Calu3 (cell line): ENCODE results near the gene TNIK. TPM values are rescaled to one million over a fixed set of nuclear protein-coding genes. Genes with fewer than 3 reads are reported as not detected.

Experiments
- BruUV-seq: library from RNA; stranded (reverse); fragments of 400-500 nt; replicated peaks from 2 replicates; lab custom pipeline; 2021; lab: Mats Ljungman, UMichigan
- CTCF ChIA-PET: fragments of 300-600 bp; sonication (Branson Sonifier 250); formaldehyde crosslinking; loops from one replicate; lab custom pipeline; 2022; ENCODE audit warnings: antibody characterized with exemption; lab: Charles Lee
- DNase-seq: peaks from one replicate; pipeline ENCODE4 v3.0.0; 2022
- H3K27ac Mint-ChIP-seq: one replicate; pipeline ENCODE4 v1.8.0; 2022; ENCODE audit warnings: mixed read lengths; ENCODE audit not compliant: unreplicated experiment
- H3K27me3 Mint-ChIP-seq: one replicate; pipeline ENCODE4 v1.8.0; 2022; ENCODE audit warnings: mixed read lengths; ENCODE audit not compliant: unreplicated experiment
- H3K36me3 Mint-ChIP-seq: one replicate; pipeline ENCODE4 v1.8.0; 2022; ENCODE audit warnings: mild to moderate bottlenecking, moderate library complexity, mixed read lengths; ENCODE audit not compliant: insufficient read depth, unreplicated experiment
- H3K4me1 Mint-ChIP-seq: one replicate; pipeline ENCODE4 v1.8.0; 2022; ENCODE audit warnings: mild to moderate bottlenecking, low read depth, mixed read lengths; ENCODE audit not compliant: unreplicated experiment
- H3K4me3 Mint-ChIP-seq: one replicate; pipeline ENCODE4 v1.8.0; 2022; ENCODE audit warnings: mild to moderate bottlenecking, low read depth, moderate library complexity, mixed read lengths; ENCODE audit not compliant: unreplicated experiment
- H3K9me3 Mint-ChIP-seq: one replicate; pipeline ENCODE4 v1.8.0; 2022; ENCODE audit warnings: low read depth, mixed read lengths; ENCODE audit not compliant: unreplicated experiment
- CTCF ChIP-seq: fragments of 200-600 bp; IDR thresholded peaks from one replicate; pipeline ENCODE4 v1.8.0; 2022; ENCODE audit warnings: antibody characterized with exemption; ENCODE audit not compliant: unreplicated experiment
- intact Hi-C: fragments of 100-400 bp; cut with micrococcal nuclease; formaldehyde crosslinking; loops from one replicate; pipeline ENCODE4 v1.10.0; 2022; ENCODE audit not compliant: unreplicated experiment
- total RNA-seq: library from RNA; stranded (reverse); gene quantifications from 2 replicates; pipeline ENCODE4 v1.2.3, GENCODE V29; 2022

Gene TNIK
- total RNA-seq, 1 experiment from 2014 or later = 19.7 TPM

- Mint-ChIP-seq H3K4me1 (peaks cover 20% of the 10 kb centered on the region), H3K9me3 (no peaks in the 10 kb centered on the region), H3K4me3 (no peak overlapping the region), H3K27ac (no peak overlapping the region), H3K36me3 (no peaks in the 10 kb centered on the region), H3K27me3 (no peaks in the 10 kb centered on the region)
- no peak for DNase-seq
- BruUV-seq = no TSS peak
- no peak for TF ChIP-seq CTCF
- intact Hi-C loops = no loop called here
- CTCF ChIA-PET = interaction anchor here (0.6 to 1.3 kb wide), 4 partner anchors 8 to 75 kb away, joined by 3 read pairs; no protein-coding TSS in a partner anchor
Measured at GRCh38 chr3:171380711-171381425, 79.3 kb downstream of the TNIK start.

GRCh38 chr3:171379961-171380483 lies 80.2 kb downstream of the TNIK start:
- Mint-ChIP-seq H3K4me1 (peaks cover 20% of the 10 kb centered on the region), H3K27me3 (no peaks in the 10 kb centered on the region), H3K4me3 (no peak overlapping the region), H3K36me3 (no peaks in the 10 kb centered on the region), H3K27ac (no peak overlapping the region), H3K9me3 (no peaks in the 10 kb centered on the region)
- intact Hi-C loops = no loop called here
- DNase-seq = no peak
- BruUV-seq = no TSS peak
- no peak for TF ChIP-seq CTCF
- CTCF ChIA-PET = no interaction called here

- intact Hi-C loops = no loop called here
- TF ChIP-seq CTCF = no peak
- CTCF ChIA-PET = interaction anchor here (0.6 kb wide), 1 partner anchor 1817 kb away, joined by 5 read pairs; no protein-coding TSS in a partner anchor
- H3K4me3 Mint-ChIP-seq = no peak overlapping the region
- no TSS peak for BruUV-seq
- H3K27me3 Mint-ChIP-seq = no peaks in the 10 kb centered on the region
- no peak for DNase-seq
- no peak overlapping the region for H3K27ac Mint-ChIP-seq
- H3K36me3 Mint-ChIP-seq = no peaks in the 10 kb centered on the region
- H3K4me1 Mint-ChIP-seq = peaks cover 20% of the 10 kb centered on the region
- H3K9me3 Mint-ChIP-seq = no peaks in the 10 kb centered on the region
Measured at GRCh38 chr3:171379281-171379680, 80.9 kb downstream of the TNIK start.

GRCh38 chr3:171378586-171378985 lies 81.6 kb downstream of the TNIK start:
- no TSS peak for BruUV-seq
- CTCF ChIA-PET = no interaction called here
- no peaks in the 10 kb centered on the region for H3K9me3 Mint-ChIP-seq
- no peaks in the 10 kb centered on the region for H3K36me3 Mint-ChIP-seq
- TF ChIP-seq CTCF = no peak
- no peaks in the 10 kb centered on the region for H3K27me3 Mint-ChIP-seq
- no peak for DNase-seq
- no peak overlapping the region for H3K27ac Mint-ChIP-seq
- H3K4me3 Mint-ChIP-seq = no peak overlapping the region
- peaks cover 14% of the 10 kb centered on the region for H3K4me1 Mint-ChIP-seq
- intact Hi-C loops = no loop called here
